MM.1S (cell line): ENCODE data around the gene TRIM69.

Source experiments
- DNase-seq: peaks from one replicate; pipeline ENCODE4 v3.0.0-alpha.2; 2015
- H2AFZ ChIP-seq: fragments of 300-600 bp; sonication (generic); 2 replicates; pipeline ENCODE4 v1.6.0; 2016; ENCODE audit warnings: antibody characterized with exemption, low read length
- H3F3A ChIP-seq: fragments of 300-600 bp; sonication (generic); 2 replicates; pipeline ENCODE4 v1.6.1; 2016; ENCODE audit warnings: mild to moderate bottlenecking, antibody characterized with exemption, low read length, moderate library complexity, mixed read lengths; ENCODE audit not compliant: insufficient read depth
- H3K27ac ChIP-seq: fragments of 300-600 bp; sonication (generic); 2 replicates; pipeline ENCODE4 v1.5.1; 2016; ENCODE audit warnings: mild to moderate bottlenecking, low read length
- H3K27me3 ChIP-seq: fragments of 300-600 bp; sonication (generic); replicated peaks from 2 replicates; pipeline ENCODE4 v1.6.0; 2016; ENCODE audit warnings: low read length; ENCODE audit not compliant: insufficient read depth
- H3K36me3 ChIP-seq: fragments of 300-600 bp; sonication (generic); replicated peaks from 2 replicates; pipeline ENCODE4 v1.6.1; 2016; ENCODE audit warnings: mild to moderate bottlenecking, low read length, mixed read lengths; ENCODE audit not compliant: insufficient read depth
- H3K4me1 ChIP-seq: fragments of 300-600 bp; sonication (generic); 2 replicates; pipeline ENCODE4 v1.6.1; 2016; ENCODE audit warnings: low read length, mixed read lengths
- H3K4me2 ChIP-seq: fragments of 300-600 bp; sonication (generic); 2 replicates; pipeline ENCODE4 v1.6.0; 2016; ENCODE audit warnings: low read depth, low read length
- H3K4me3 ChIP-seq: fragments of 300-600 bp; sonication (generic); 2 replicates; pipeline ENCODE4 v1.5.1; 2016; ENCODE audit warnings: low read length, mixed read lengths
- H3K79me2 ChIP-seq: fragments of 300-600 bp; sonication (generic); 2 replicates; pipeline ENCODE4 v1.6.1; 2016; ENCODE audit warnings: mixed run types, low read length, mixed read lengths
- H3K9ac ChIP-seq: fragments of 300-600 bp; sonication (generic); 2 replicates; pipeline ENCODE4 v1.6.1; 2016; ENCODE audit warnings: low read length, mixed read lengths
- H3K9me2 ChIP-seq: fragments of 300-600 bp; sonication (generic); replicated peaks from 2 replicates; pipeline ENCODE4 v1.6.1; 2016; ENCODE audit warnings: mild to moderate bottlenecking, low read length, mixed read lengths; ENCODE audit not compliant: insufficient read depth
- H3K9me3 ChIP-seq: fragments of 300-600 bp; sonication (generic); replicated peaks from 2 replicates; pipeline ENCODE4 v1.6.1; 2016; ENCODE audit warnings: mild to moderate bottlenecking, low read length, mixed read lengths; ENCODE audit not compliant: insufficient read depth
- H4K20me1 ChIP-seq: fragments of 300-600 bp; sonication (generic); 2 replicates; pipeline ENCODE4 v1.6.1; 2016; ENCODE audit warnings: mild to moderate bottlenecking, low read length, moderate library complexity, mixed read lengths; ENCODE audit not compliant: insufficient read depth
- EZH2 ChIP-seq: fragments of 300-600 bp; sonication (generic); optimal IDR thresholded peaks from 2 replicates; pipeline ENCODE3; 2017; ENCODE audit warnings: low read depth, mild to moderate bottlenecking, antibody characterized with exemption, low read length, mixed read lengths
- EZH2phosphoT487 ChIP-seq: fragments of 300-600 bp; sonication (generic); IDR thresholded peaks from 2 replicates; pipeline ENCODE4 v1.6.1; 2018; ENCODE audit warnings: antibody characterized with exemption, low read length
- TF ChIP-seq, protein P1 (sequence below): fragments of 300-600 bp; sonication (generic); IDR thresholded peaks from 2 replicates; pipeline ENCODE4 v1.5.1; 2016; ENCODE audit warnings: antibody characterized with exemption, low read length, mixed read lengths

Gene TRIM69

DNA sequence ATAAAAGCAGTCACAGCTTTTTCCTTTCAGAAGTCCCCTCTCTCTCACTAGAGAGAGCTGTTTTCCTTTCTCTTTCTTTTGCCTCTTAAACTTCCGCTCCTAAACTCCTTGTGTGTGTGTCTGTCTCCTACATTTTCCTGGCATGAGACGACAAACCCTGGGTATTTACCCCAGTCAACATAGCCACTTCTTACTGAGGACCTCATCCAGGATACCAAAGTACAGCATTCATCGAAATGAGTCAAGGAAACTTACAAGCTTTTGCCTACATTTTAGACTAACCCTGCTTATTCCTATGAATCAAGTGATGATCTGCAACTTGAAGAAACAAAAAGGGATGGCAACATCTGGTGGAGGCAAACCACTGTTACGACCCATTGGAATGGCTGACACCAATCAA is 41.9 kb upstream of the TRIM69 start:
- no peaks in the 10 kb centered on the region for H3K9me2 ChIP-seq
- H3K9me3 ChIP-seq = no peaks in the 10 kb centered on the region
- no peaks in the 10 kb centered on the region for H3K27me3 ChIP-seq
- no peaks in the 10 kb centered on the region for H3K4me1 ChIP-seq
- H2AFZ ChIP-seq = no peak overlapping the region
- no peaks in the 10 kb centered on the region for H3F3A ChIP-seq
- H4K20me1 ChIP-seq = no peaks in the 10 kb centered on the region
- no peak overlapping the region for H3K9ac ChIP-seq
- H3K4me3 ChIP-seq = no peak overlapping the region
- H3K27ac ChIP-seq = no peak overlapping the region
- H3K4me2 ChIP-seq = no peak overlapping the region
- TF ChIP-seq, protein P1, sequence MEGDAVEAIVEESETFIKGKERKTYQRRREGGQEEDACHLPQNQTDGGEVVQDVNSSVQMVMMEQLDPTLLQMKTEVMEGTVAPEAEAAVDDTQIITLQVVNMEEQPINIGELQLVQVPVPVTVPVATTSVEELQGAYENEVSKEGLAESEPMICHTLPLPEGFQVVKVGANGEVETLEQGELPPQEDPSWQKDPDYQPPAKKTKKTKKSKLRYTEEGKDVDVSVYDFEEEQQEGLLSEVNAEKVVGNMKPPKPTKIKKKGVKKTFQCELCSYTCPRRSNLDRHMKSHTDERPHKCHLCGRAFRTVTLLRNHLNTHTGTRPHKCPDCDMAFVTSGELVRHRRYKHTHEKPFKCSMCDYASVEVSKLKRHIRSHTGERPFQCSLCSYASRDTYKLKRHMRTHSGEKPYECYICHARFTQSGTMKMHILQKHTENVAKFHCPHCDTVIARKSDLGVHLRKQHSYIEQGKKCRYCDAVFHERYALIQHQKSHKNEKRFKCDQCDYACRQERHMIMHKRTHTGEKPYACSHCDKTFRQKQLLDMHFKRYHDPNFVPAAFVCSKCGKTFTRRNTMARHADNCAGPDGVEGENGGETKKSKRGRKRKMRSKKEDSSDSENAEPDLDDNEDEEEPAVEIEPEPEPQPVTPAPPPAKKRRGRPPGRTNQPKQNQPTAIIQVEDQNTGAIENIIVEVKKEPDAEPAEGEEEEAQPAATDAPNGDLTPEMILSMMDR = no peak
- TF ChIP-seq EZH2 (no peak), EZH2phosphoT487 (no peak)
- DNase-seq = no peak
- no peaks in the 10 kb centered on the region for H3K36me3 ChIP-seq
- no peaks in the 10 kb centered on the region for H3K79me2 ChIP-seq

DNA sequence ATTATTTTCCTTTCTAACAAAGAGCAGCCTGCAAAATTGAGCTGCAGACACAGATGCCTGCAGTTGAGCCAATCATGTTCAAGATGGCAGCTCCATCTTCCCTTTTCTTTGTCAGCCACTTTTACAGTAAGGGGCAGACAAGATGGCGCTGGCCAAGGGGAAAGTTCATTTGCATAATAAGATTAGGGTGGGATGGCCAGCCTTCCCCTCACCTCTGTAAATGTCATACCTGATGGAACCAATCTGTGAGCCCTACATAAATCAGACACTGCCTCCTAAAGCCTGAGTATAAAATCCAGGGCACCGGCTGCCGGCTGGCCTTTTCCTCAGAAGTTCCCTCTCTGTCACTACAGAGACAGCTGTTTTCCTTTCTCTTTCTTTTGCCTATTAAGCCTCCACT is 41.0 kb upstream of the TRIM69 start:
- Histone ChIP-seq H2AFZ (no peak overlapping the region), H4K20me1 (no peaks in the 10 kb centered on the region), H3K27ac (no peak overlapping the region), H3K9me2 (no peaks in the 10 kb centered on the region), H3K36me3 (no peaks in the 10 kb centered on the region), H3K27me3 (no peaks in the 10 kb centered on the region), H3K4me1 (no peaks in the 10 kb centered on the region), H3K9me3 (no peaks in the 10 kb centered on the region), H3K4me3 (no peak overlapping the region), H3K79me2 (no peaks in the 10 kb centered on the region), H3F3A (no peaks in the 10 kb centered on the region), H3K4me2 (no peak overlapping the region), H3K9ac (no peak overlapping the region)
- TF ChIP-seq, protein P1 = no peak
- no peak for TF ChIP-seq EZH2
- no peak for TF ChIP-seq EZH2phosphoT487
- DNase-seq = no peak

DNA sequence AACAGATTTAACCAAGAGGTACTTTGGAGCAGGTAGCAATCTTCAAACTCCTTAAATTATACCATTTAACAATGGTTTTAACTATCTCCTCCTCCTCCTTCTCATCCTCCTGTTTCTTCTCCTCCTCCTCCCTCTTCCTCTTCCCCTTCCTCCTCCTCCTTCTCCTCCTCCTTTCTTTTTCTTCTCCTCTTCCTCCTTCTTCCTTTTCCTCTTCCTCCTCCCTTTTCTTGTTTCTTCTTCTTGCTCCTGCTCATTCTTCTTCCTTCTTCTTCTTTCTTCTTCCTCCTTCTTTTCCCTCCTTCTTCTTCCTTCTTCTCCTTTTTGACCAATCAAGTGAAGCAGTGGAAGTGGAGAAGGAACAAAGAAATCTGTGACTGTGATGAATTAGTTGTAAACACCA is 39.3 kb upstream of the TRIM69 start:
- Histone ChIP-seq H3K4me2 (no peak overlapping the region), H3K9me2 (no peaks in the 10 kb centered on the region)
- no peak for DNase-seq

More for the DNA sequence above, 39.3 kb upstream of the TRIM69 start:
- H3F3A ChIP-seq = no peaks in the 10 kb centered on the region
- no peaks in the 10 kb centered on the region for H3K27me3 ChIP-seq
- no peak overlapping the region for H3K4me3 ChIP-seq
- H4K20me1 ChIP-seq = no peaks in the 10 kb centered on the region
- no peak overlapping the region for H3K27ac ChIP-seq
- no peaks in the 10 kb centered on the region for H3K9me3 ChIP-seq
- TF ChIP-seq EZH2phosphoT487 (no peak), EZH2 (no peak)
- TF ChIP-seq, protein P1 = no peak
- H3K36me3 ChIP-seq = no peaks in the 10 kb centered on the region
- H3K4me1 ChIP-seq = no peaks in the 10 kb centered on the region
- no peak overlapping the region for H3K9ac ChIP-seq
- no peak overlapping the region for H2AFZ ChIP-seq
- H3K79me2 ChIP-seq = no peaks in the 10 kb centered on the region
